Measurements from ENCODE around the gene MPO. TPM values are rescaled to one million over a fixed set of nuclear protein-coding genes. Genes with fewer than 3 reads are reported as not detected.

MPO gene
- total and polyA plus RNA-seq, 5 donors from 2014 or later, result 0.19 TPM; not detected in 4

DNA sequence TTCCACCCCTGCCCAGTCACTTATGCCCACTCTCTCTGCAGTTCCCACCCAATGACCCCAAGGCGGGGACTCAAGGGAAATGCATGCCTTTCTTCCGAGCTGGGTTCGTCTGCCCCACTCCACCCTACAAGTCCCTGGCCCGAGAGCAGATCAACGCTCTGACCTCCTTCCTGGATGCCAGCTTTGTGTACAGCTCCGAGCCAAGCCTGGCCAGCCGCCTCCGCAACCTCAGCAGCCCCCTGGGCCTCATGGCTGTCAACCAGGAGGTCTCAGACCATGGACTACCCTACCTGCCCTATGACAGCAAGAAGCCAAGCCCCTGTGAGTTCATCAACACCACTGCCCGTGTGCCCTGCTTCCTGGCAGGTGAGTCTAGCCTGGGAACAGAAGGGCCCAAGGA lies 28.6 kb downstream of the MPO start:
- no peak overlapping the region for H3K4me3 ChIP-seq (ENCODE audit: low read depth, low read length)
- no peaks in the 10 kb centered on the region for H3K9me3 ChIP-seq (ENCODE audit: control insufficient read depth in 2 of 2, low read length in 2 of 2)
- H3K27me3 Mint-ChIP-seq, result peaks cover 40% of the 10 kb centered on the region
- H3K4me3 Mint-ChIP-seq, result no peak overlapping the region
- no peak for ATAC-seq (ENCODE audit: low read depth in 2 of 2)
- no peak overlapping the region for H3K27ac ChIP-seq (ENCODE audit: insufficient read depth, low read length, poor library complexity, severe bottlenecking)
- H3K27ac Mint-ChIP-seq, result peak overlapping the region in 1 of 3 donors; percentile 20
- no peak for DNase-seq
- no peaks in the 10 kb centered on the region for H3K36me3 ChIP-seq (ENCODE audit: control insufficient read depth, insufficient read depth, low read length)
- H3K9me3 Mint-ChIP-seq, result peaks cover 0 to 3% (median 0%) of the 10 kb centered on the region in 7 donors
- peaks cover 7% of the 10 kb centered on the region for H3K4me1 ChIP-seq (ENCODE audit: control insufficient read depth, insufficient read depth, low read length, poor library complexity, severe bottlenecking)
- no peaks in the 10 kb centered on the region for H3K36me3 Mint-ChIP-seq
- peaks cover 0 to 14% (median 3%) of the 10 kb centered on the region in 4 donors for H3K4me1 Mint-ChIP-seq
- H3K27me3 ChIP-seq (ENCODE audit: control insufficient read depth, insufficient read depth, low read length), result peaks cover 3% of the 10 kb centered on the region

DNA sequence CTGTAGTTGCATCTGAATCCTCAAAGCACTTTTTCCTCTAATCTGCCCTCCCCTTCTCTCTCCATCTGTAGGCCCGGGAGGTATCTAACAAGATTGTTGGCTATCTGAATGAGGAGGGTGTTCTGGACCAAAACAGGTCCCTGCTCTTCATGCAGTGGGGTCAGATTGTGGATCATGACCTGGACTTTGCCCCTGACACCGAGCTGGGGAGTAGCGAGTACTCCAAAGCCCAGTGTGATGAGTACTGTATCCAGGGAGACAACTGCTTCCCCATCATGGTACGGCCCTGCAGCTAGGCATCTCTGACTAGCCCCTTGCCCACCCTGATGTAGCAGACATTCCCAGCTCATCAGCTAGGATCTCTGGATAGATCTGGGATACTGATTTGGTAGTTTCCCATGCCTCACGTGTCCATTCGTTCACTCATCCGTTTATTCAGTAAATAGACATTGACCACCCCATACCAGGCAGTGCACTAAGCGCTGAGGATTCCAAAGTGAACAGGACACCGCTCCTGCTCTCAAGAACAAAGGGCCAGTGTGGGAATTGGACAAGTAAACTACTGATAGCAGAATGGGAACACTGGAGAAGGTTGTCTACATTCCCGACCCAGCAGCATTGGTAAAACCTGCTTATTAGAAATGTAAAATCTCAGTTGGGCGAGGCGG lies 30.3 kb downstream of the MPO start:
- Mint-ChIP-seq H3K36me3 (no peaks in the 10 kb centered on the region), H3K27ac (peak overlapping the region in 1 of 3 donors; percentile 5), H3K4me1 (peaks cover 0 to 14% (median 3%) of the 10 kb centered on the region in 4 donors), H3K27me3 (peaks cover 31% of the 10 kb centered on the region), H3K9me3 (no peaks in the 10 kb centered on the region), H3K4me3 (peak overlapping the region; percentile 12 to 89 (median 44))
- Histone ChIP-seq H3K4me1 (ENCODE audit: control insufficient read depth, insufficient read depth, low read length, poor library complexity, severe bottlenecking) (peaks cover 7% of the 10 kb centered on the region), H3K9me3 (ENCODE audit: control insufficient read depth in 2 of 2, low read length in 2 of 2) (no peaks in the 10 kb centered on the region), H3K27me3 (ENCODE audit: control insufficient read depth, insufficient read depth, low read length) (no peaks in the 10 kb centered on the region), H3K36me3 (ENCODE audit: control insufficient read depth, insufficient read depth, low read length) (no peaks in the 10 kb centered on the region), H3K4me3 (ENCODE audit: low read depth, low read length) (no peak overlapping the region), H3K27ac (ENCODE audit: insufficient read depth, low read length, poor library complexity, severe bottlenecking) (no peak overlapping the region)
- ATAC-seq (ENCODE audit: low read depth in 2 of 2), result no peak
- DNase-seq, result no peak

GRCh38 chr17:58249270-58250133 lies 31.2 kb downstream of the MPO start:
- H3K9me3 Mint-ChIP-seq, result no peaks in the 10 kb centered on the region
- no peaks in the 10 kb centered on the region for H3K9me3 ChIP-seq (ENCODE audit: control insufficient read depth in 2 of 2, low read length in 2 of 2)
- H3K4me1 Mint-ChIP-seq, result peaks cover 0 to 14% (median 3%) of the 10 kb centered on the region in 4 donors
- no peak overlapping the region for H3K27ac ChIP-seq (ENCODE audit: insufficient read depth, low read length, poor library complexity, severe bottlenecking)
- H3K27ac Mint-ChIP-seq, result no peak overlapping the region
- no peaks in the 10 kb centered on the region for H3K27me3 ChIP-seq (ENCODE audit: control insufficient read depth, insufficient read depth, low read length)
- H3K4me1 ChIP-seq (ENCODE audit: control insufficient read depth, insufficient read depth, low read length, poor library complexity, severe bottlenecking), result peaks cover 7% of the 10 kb centered on the region
- ATAC-seq (ENCODE audit: low read depth in 2 of 2), result peak; percentile 87 to 89
- peak; percentile 60 to 74 (median 64) for DNase-seq
- peaks cover 33% of the 10 kb centered on the region for H3K27me3 Mint-ChIP-seq
- no peaks in the 10 kb centered on the region for H3K36me3 ChIP-seq (ENCODE audit: control insufficient read depth, insufficient read depth, low read length)
- H3K4me3 Mint-ChIP-seq, result peak overlapping the region; percentile 41 to 89 (median 80)
- H3K36me3 Mint-ChIP-seq, result no peaks in the 10 kb centered on the region
- no peak overlapping the region for H3K4me3 ChIP-seq (ENCODE audit: low read depth, low read length)

- no peak overlapping the region for H3K4me3 ChIP-seq (ENCODE audit: low read depth, low read length)
- H3K36me3 Mint-ChIP-seq, result no peaks in the 10 kb centered on the region
- peaks cover 7% of the 10 kb centered on the region for H3K4me1 ChIP-seq (ENCODE audit: control insufficient read depth, insufficient read depth, low read length, poor library complexity, severe bottlenecking)
- ATAC-seq (ENCODE audit: low read depth in 2 of 2) (no peak), DNase-seq (no peak)
- no peaks in the 10 kb centered on the region for H3K27me3 ChIP-seq (ENCODE audit: control insufficient read depth, insufficient read depth, low read length)
- peaks cover 0 to 14% (median 3%) of the 10 kb centered on the region in 4 donors for H3K4me1 Mint-ChIP-seq
- H3K27me3 Mint-ChIP-seq, result peaks cover 33% of the 10 kb centered on the region
- H3K9me3 Mint-ChIP-seq, result no peaks in the 10 kb centered on the region
- H3K36me3 ChIP-seq (ENCODE audit: control insufficient read depth, insufficient read depth, low read length), result no peaks in the 10 kb centered on the region
- H3K27ac ChIP-seq (ENCODE audit: insufficient read depth, low read length, poor library complexity, severe bottlenecking), result no peak overlapping the region
- H3K27ac Mint-ChIP-seq, result no peak overlapping the region
- H3K9me3 ChIP-seq (ENCODE audit: control insufficient read depth in 2 of 2, low read length in 2 of 2), result no peaks in the 10 kb centered on the region
- H3K4me3 Mint-ChIP-seq, result peak overlapping the region in 1 of 4 donors; percentile 57
Measured at GRCh38 chr17:58248955-58249269, 31.8 kb downstream of the MPO start.

GRCh38 chr17:58247511-58248363 lies 33.0 kb downstream of the MPO start:
- no peaks in the 10 kb centered on the region for H3K36me3 Mint-ChIP-seq
- no peaks in the 10 kb centered on the region for H3K9me3 ChIP-seq (ENCODE audit: control insufficient read depth in 2 of 2, low read length in 2 of 2)
- H3K4me1 ChIP-seq (ENCODE audit: control insufficient read depth, insufficient read depth, low read length, poor library complexity, severe bottlenecking), result peaks cover 7% of the 10 kb centered on the region
- no peak overlapping the region for H3K27ac ChIP-seq (ENCODE audit: insufficient read depth, low read length, poor library complexity, severe bottlenecking)
- peak in 1 of 3 donors; percentile 12 for DNase-seq
- H3K36me3 ChIP-seq (ENCODE audit: control insufficient read depth, insufficient read depth, low read length), result no peaks in the 10 kb centered on the region
- peaks cover 25% of the 10 kb centered on the region for H3K27me3 Mint-ChIP-seq
- no peak overlapping the region for H3K4me3 ChIP-seq (ENCODE audit: low read depth, low read length)
- no peak for ATAC-seq (ENCODE audit: low read depth in 2 of 2)
- H3K27me3 ChIP-seq (ENCODE audit: control insufficient read depth, insufficient read depth, low read length), result peaks cover 2% of the 10 kb centered on the region
- peak overlapping the region in 2 of 3 donors; percentile 35 to 38 for H3K27ac Mint-ChIP-seq
- H3K9me3 Mint-ChIP-seq, result no peaks in the 10 kb centered on the region
- H3K4me1 Mint-ChIP-seq, result peaks cover 0 to 14% (median 3%) of the 10 kb centered on the region in 4 donors
- H3K4me3 Mint-ChIP-seq, result no peak overlapping the region

DNA sequence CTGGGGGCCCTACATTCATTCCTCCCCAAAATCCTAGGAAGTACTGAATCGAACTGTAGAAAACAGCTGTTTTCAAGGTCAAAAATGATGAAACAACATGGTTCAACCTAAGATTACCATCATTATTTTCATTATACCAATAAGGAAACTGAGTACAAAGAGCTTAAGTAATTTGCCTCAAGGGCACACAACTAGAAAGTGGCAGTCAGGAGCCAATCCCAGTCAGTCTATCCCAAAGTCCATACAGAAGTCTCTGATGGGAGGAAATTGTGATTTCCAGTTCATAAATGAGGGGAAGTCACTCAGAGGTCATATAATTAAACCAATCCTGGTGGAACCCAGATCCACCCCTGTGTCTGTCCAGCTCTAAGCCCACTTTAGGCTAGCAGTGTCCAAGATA lies 34.0 kb downstream of the MPO start:
- Histone ChIP-seq H3K27me3 (ENCODE audit: control insufficient read depth, insufficient read depth, low read length) (peaks cover 2% of the 10 kb centered on the region), H3K4me1 (ENCODE audit: control insufficient read depth, insufficient read depth, low read length, poor library complexity, severe bottlenecking) (peaks cover 7% of the 10 kb centered on the region), H3K27ac (ENCODE audit: insufficient read depth, low read length, poor library complexity, severe bottlenecking) (no peak overlapping the region), H3K9me3 (ENCODE audit: control insufficient read depth in 2 of 2, low read length in 2 of 2) (no peaks in the 10 kb centered on the region), H3K4me3 (ENCODE audit: low read depth, low read length) (no peak overlapping the region), H3K36me3 (ENCODE audit: control insufficient read depth, insufficient read depth, low read length) (no peaks in the 10 kb centered on the region)
- Mint-ChIP-seq H3K27ac (no peak overlapping the region), H3K9me3 (no peaks in the 10 kb centered on the region), H3K4me3 (no peak overlapping the region), H3K4me1 (peaks cover 0 to 14% (median 3%) of the 10 kb centered on the region in 4 donors), H3K36me3 (no peaks in the 10 kb centered on the region), H3K27me3 (peaks cover 17% of the 10 kb centered on the region)
- DNase-seq (no peak), ATAC-seq (ENCODE audit: low read depth in 2 of 2) (no peak)

DNA sequence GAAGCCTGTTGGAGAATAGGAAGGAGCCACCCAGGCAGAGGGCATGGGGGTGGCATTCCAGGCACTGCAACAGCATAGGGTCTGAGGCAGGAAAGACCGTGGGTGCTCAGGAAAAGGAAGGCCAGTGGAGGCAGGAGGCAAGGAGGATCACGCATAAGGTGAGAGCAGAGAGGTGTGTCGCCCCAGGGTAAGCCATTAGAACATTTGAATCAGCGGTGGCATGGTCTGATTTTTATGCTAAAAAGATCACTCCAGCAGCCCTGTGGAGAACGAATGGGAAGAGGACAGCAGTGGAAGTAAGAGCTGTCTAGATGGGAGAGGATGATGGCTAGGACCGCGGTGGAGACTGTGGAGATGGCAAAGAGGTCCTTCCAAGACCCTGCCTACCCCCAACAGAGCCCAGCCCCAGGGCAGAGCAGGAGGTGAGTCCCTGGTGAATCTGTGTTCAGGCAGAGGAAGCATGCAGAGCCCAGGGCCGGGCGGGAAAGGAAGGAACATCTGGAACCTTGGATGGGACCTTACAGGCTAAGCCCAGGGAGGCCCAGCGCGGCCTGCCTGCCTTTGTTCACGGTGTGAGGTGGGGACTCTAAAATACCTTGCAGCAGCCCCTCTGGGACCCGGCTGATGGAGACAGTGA lies 34.5 kb downstream of the MPO start:
- DNase-seq, result no peak
- Mint-ChIP-seq H3K4me3 (no peak overlapping the region), H3K4me1 (peaks cover 0 to 14% (median 3%) of the 10 kb centered on the region in 4 donors), H3K27ac (no peak overlapping the region), H3K9me3 (no peaks in the 10 kb centered on the region), H3K36me3 (no peaks in the 10 kb centered on the region), H3K27me3 (peaks cover 21% of the 10 kb centered on the region)
- H3K4me1 ChIP-seq (ENCODE audit: control insufficient read depth, insufficient read depth, low read length, poor library complexity, severe bottlenecking), result peaks cover 7% of the 10 kb centered on the region
- peaks cover 2% of the 10 kb centered on the region for H3K27me3 ChIP-seq (ENCODE audit: control insufficient read depth, insufficient read depth, low read length)
- no peak overlapping the region for H3K4me3 ChIP-seq (ENCODE audit: low read depth, low read length)
- H3K27ac ChIP-seq (ENCODE audit: insufficient read depth, low read length, poor library complexity, severe bottlenecking), result no peak overlapping the region
- no peak for ATAC-seq (ENCODE audit: low read depth in 2 of 2)
- no peaks in the 10 kb centered on the region for H3K36me3 ChIP-seq (ENCODE audit: control insufficient read depth, insufficient read depth, low read length)
- H3K9me3 ChIP-seq (ENCODE audit: control insufficient read depth in 2 of 2, low read length in 2 of 2), result no peaks in the 10 kb centered on the region
